HG03108 (cell line): Measurements from ENCODE around the gene SPATA13.
"Not testable (repeated sequence)": the region's sequence is repeated elsewhere in the genome, so short reads cannot be mapped to it uniquely, and the experiment has no call there.

ENCODE experiments used
- ATAC-seq: cut with Tn5 transposase; IDR thresholded peaks from one replicate; pipeline ENCODE4 v1.9.1; 2021; ENCODE audit warnings: moderate library complexity; ENCODE audit not compliant: unreplicated experiment

SPATA13 gene

GRCh38 chr13:24194447-24194846 lies 33.9 kb downstream of the SPATA13 start:
- no peak for ATAC-seq

DNA sequence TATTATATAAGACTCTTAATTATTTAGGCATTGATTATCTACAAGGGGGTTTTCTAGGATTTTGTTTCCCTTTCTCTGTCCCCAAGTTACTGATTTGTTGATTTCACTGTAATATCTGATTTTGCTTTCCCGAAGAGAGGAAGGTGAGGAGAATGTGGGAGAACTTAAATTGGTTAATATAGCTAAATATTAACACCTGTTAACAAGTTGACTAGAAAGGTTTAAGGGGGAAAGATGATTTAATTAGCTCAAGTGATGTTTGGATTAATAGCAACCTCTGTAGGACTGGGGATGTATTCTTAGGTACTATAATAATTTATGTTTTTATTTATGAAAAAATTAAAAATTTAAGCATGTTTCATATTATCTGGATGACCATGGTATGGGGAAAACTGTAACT lies 35.1 kb downstream of the SPATA13 start:
- ATAC-seq = no peak

DNA sequence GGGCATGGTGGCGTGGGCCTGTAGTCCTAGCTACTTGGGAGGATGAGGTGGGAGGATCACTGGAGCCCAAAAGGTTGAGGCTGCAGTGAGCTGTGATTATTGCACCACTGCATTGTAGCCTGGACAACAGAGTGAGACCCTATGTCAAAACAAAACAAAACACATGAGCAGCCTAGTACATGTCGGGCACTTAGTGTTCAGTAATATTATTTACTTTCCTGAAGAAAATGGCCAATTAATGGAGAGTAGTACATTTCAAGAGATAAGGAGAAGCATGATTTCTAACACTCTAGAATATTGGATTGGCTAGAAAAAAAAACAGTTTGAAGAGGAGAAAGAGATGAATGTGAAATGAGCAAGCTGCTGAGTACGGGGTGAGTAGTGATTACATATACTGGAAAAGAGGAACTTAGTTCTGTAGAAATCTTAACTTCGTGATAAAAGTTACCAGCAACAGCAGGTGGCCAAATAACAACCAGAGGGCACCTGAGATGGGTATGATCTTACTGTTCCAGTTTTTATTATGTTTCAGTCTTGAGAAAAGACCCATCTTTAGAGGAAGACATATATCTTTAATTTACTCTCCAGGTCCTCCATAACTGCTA lies 36.2 kb downstream of the SPATA13 start:
- no peak for ATAC-seq

DNA sequence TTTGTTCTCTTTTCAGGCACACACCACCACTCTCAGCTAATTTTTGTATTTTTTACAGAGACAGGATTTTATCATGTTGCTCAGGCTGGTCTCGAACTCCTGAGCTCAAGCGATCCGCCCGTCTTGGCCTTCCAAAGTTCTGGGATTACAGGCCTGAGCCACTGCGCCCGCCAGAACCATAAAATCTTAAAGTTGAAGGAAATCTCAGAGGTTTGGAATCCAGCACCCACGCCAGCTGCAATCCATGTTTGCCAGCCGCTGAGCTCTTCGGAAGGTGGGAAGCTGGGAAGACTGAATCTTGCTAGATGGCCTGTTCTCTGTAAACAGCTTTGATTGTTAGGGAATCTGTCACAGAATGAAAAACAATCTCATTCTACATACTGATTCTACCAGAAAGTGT lies 38.5 kb downstream of the SPATA13 start:
- no peak for ATAC-seq

- ATAC-seq = no peak
Observed at GRCh38 chr13:24202215-24202614, 41.7 kb downstream of the SPATA13 start.

DNA sequence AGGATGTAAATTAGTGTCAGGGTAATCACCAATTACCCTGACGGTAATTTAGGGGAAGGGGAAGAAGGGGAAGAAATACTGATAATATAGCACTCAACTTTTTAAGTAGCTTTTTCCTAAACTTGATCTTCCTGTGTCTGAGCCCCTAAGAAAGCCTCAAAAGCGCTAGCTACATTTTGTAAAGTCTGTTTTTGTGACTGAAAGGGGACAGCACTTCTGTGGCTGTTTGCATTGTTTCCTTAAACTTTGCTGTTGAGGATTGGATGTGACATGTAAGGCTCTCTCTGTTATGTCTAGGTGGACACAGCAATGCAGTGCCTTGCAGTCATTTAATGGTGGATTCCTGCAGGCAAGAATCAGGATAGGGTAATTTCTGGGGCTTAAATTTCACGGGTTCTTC lies 42.8 kb downstream of the SPATA13 start:
- no peak for ATAC-seq

DNA sequence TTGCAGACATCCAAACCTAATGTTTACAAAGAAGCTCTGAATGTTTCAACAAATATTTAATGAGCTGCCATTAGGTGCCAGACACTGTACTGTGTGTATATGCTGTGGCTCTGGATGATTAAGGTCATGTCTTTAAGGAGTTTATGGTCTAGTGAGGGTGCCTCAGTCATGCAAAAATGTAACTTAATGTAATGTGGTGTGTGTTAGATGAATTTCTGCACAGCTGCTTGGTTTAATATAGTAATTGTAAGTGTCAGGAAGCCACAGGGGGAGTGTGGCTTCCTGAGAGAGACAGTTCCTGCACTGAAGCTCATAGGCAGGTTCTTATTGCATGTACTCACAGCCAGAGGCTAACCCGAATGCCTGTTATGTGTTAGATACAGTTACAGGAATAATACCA lies 43.3 kb downstream of the SPATA13 start:
- peak; percentile 87 for ATAC-seq

DNA sequence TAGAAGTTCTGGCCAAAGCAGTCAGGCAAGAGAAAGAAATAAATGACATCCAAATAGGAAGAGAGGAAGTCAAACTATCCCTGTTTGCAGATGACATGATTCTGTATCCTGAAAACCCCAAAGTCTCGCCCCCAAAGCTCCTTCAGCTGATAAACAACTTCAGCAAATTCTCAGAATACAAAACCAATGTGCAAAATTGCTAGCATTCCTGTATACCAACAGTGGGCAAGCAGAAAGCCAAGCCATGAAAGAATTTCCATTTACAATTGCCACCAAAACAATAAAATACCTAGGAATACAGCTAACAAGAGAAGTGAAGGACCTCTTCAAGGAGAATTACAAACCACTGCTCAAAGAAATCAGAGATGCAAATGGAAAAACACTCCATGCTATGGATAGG lies 44.6 kb downstream of the SPATA13 start:
- not testable (repeated sequence) for ATAC-seq

- ATAC-seq = no peak
Observed at GRCh38 chr13:24207841-24208667, 47.5 kb downstream of the SPATA13 start.

DNA sequence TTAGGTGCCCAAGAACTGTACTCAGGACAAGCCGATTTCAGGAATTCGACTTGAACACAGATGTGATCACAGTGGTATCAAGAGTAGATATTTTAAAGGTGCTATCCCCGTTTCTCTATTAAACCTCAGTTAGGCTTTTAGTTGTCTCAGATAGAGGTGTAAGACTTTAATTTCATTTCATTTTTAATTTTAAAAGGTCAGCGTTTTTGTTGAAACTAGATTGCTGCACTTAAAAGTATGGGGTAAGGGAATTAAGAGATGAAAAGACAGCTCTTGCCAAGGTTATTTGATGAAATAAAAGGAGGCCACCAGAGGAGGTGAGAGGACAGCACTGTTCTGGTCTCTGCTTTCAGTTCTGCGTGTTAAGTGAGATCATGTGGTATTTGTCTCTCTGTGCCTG lies 48.6 kb downstream of the SPATA13 start:
- ATAC-seq = no peak

- no peak for ATAC-seq
Observed at GRCh38 chr13:24212254-24212653, 51.7 kb downstream of the SPATA13 start.

DNA sequence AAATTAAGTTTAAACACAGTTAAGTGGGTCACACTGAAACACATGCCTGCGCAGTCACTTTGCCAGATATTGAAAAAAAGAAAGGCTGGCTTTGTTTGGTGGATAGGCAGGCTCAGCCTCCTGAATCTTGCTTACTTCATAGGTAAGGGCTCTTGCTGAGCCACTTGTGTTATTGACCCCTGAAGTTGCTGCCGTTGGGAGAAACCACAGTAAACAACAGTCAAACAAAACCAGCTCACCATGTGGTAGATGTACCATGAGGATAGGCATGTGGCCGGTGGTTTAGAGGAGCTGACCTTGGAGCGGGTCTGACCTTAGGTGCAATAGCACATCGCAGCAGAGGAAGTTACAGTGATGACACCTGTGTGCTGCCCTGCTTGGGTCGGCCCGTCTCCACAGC lies 52.2 kb downstream of the SPATA13 start:
- no peak for ATAC-seq

DNA sequence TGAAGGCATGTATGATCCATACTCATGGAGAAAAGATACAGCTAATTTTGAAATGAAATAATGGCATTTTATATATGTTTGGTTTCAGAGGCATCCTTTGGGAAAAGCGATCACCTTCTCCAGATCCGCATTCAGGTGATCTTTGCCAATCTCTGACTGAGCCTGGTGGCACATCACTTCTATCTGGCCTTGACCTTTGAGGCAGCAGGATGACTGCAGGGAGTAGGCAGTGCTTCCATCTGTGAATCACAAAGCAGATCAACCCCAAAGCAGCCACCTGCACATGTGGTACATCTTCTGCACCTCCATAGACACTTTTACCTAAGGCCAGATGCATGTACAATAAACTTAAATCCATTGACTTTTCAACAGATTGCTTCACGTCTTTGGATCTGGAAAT lies 53.4 kb downstream of the SPATA13 start:
- ATAC-seq = no peak

DNA sequence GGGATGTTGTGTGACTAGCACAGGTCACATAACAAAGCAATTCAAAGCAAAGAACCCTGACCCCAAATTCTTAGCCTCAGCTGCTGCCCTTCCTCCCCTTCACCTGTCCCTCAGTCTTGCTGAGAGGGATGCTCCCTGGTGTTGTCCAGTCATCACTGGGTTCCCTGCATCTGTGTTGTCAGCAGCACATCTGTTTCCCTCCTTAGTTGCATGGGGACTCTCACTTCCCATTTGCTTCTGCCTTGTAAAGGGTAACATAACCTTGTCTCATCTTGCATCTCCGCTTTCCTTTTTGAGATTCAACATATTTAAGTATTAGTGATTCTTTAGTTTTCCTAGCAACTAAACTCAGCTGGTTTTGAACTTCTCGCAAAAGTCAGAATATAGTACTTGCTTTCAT lies 54.0 kb downstream of the SPATA13 start:
- peak; percentile 45 for ATAC-seq

- ATAC-seq = peak; percentile 68
Observed at GRCh38 chr13:24215126-24215525, 54.6 kb downstream of the SPATA13 start.

DNA sequence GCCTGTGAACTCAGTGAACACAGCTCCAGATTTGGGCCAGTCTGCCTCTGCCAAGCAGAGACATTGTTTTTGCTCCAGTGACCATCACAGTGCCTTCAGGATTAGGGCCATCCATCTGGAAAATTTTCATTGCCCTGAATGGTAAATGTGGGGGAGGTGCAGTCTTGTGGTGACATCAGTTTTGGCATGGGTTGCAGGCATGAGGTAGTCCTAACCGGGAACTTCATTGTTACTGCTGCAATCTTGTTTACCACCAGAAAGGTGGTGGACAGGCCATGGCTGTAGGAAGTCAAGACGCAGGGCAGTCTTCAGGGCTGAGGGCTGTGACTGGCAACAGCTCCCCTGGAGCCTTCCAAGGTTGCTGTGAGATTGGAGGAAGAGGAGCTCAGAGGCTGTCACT lies 55.2 kb downstream of the SPATA13 start:
- no peak for ATAC-seq

DNA sequence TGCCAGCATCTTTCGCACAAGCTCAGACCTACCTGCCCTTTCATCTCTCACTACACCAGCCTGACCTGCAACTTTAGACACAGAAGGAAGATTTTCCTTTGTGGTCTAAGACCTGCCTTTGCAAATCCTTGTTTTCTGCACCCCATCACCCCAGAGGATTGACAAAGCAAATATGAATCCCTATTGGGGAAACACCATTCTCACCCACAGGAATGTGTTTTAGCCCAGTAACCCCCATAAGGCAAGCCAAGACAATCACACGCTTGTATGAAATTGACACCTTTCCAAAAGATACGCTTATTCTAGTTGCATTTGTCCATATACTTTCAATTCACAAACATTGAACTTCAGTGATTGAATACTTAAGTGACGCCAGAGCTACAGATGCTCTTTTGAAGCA lies 55.7 kb downstream of the SPATA13 start:
- no peak for ATAC-seq

- ATAC-seq = not testable (repeated sequence)
Observed at GRCh38 chr13:24216779-24217178, 56.3 kb downstream of the SPATA13 start.

DNA sequence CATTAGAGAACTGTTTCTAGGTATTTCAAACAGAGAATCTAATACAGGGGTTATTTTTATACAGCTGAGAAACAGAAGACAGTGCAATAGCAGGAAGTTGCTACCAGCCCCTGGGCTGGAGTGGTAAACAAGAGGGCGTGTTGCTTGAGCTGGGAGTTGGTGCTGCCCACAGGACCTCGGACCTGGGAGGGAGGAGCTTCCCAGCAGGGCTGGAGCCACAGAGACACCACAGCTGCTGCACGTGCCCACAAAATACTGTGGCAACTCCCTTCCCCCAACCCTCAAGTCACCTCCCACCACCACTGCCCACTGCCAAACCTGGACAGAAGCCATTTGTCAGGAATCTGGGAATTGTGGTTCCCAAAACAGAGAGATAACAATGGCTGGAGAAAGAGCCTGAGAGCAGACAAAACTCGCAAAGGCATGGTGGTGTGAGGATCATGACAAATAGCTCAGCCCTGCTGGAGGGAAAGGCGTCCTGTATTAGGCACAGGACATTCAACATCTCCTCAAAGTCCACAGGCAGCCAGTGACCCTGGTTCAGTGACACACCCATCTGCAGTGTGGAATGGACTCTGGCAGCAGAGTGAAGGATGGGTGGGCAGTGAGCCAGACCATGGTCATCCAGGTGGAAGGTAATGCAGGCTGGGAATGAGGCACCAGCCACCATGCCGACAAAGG lies 57.2 kb downstream of the SPATA13 start:
- peak; percentile 44 for ATAC-seq

- ATAC-seq = no peak
Observed at GRCh38 chr13:24218338-24218737, 57.8 kb downstream of the SPATA13 start.

- no peak for ATAC-seq
Observed at GRCh38 chr13:24218977-24219376, 58.5 kb downstream of the SPATA13 start.

DNA sequence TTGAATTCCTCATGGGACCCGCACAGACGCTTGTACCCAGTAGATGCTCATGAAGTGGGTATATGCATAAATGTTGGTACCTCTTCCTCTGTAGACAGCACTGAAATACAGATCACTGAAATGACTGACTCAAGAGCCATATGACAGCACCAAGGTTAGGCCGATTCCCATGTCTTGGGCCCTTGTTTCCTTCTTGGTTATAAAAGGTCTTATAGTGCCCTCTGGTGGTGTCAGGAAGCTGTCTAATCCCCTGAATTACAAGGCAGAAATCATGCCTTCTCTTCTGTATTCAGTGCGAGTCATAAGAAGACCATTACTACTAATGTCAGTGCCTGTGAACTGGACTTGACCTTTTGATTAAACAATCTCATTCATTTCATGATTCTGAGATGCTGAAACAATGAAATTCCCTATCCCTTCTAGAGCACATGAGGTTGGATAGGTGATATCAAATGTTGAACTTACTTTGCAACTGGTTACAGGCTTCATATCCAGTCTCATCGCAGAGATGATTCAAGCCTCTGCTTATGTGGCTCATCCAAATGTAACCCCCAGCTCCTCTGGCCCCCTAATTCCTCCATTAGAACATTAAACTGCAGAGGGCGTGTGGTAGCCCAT lies 59.7 kb downstream of the SPATA13 start:
- ATAC-seq = no peak
